T-helper 22 cell (primary cell): ENCODE measurements around the gene LTBP3.

Experiments used
- DNase-seq: peaks from one replicate; pipeline ENCODE4 v3.0.0-alpha.2; 2020; ENCODE audit warnings: low read depth

LTBP3 gene

DNA sequence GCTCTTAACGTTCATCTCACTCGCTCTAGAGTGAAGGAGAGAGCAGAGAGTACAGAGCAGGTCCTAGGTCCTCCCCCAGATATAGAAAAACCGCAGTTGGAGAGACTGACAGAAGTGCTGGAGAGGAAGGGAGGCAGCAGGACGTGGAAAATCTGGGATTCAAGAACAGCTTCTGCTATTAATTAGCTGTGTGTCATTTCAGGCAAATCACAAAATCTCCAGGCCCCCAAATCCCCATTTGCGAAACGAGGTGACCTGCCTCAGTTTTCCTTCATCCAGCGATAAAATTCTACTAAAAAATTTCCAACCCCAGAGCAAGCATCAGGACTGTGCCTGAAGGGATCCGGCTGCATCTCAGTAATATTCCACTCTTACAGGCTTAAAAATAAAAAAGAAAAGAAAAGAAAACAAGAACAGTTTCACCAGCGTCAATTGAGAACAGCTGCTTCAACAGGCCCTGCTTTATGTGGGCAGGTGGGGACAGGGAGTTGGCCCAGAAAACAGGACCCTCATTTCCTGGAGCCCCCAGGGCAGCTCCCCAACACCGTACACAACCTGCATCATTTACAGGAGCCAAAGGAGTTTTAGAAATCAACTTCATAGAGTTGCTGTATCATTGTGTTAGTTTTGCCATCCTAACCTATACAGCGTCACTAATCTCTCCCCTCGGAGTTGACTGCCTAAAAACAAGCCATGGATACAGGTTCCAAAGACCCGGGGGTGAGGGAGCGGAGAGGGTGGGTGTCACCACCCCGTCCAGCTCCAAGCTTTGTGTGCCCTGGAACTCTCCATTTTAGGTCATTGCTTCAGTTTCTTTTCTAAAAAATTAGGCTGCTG is 61.6 kb downstream of the LTBP3 start:
- DNase-seq: no peak

DNA sequence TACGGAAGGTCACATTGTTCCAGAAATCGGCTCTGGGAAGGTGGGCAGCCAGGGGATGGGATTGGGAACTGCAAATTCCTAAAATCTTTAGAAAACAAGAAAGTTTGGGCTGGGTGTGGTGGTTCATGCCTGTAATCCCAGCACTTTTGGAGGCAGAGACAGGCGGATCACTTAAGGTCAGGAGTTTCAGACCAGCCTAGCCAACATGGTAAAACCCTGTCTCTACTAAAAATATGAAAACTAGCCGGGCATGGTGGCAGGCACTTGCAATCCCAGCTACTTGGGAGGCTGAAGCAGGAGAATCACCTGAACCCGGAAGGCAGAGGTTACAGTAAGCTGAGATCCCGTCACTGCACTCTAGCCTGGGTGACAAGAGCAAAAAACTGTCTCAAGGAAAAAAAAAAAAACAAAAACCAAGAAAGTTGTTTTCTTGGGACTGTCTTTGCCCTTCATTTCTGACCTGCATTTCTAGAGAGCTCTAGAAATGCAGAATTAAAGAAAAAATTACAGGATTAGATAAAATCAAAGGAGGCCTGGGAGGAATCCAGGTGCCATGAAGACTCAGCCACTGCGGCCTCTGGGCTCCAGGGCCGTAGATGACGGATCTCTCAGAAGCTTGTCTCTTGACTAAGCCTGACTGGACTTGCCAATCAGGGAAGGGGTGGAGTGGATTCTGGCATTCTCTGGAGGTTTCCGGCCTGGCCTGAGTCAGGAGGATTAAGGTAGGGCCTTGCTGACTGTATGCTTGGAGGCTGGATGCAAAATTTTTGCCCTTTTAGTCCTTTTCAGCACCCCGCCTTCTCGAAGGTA is 64.6 kb downstream of the LTBP3 start:
- DNase-seq: no peak

DNA sequence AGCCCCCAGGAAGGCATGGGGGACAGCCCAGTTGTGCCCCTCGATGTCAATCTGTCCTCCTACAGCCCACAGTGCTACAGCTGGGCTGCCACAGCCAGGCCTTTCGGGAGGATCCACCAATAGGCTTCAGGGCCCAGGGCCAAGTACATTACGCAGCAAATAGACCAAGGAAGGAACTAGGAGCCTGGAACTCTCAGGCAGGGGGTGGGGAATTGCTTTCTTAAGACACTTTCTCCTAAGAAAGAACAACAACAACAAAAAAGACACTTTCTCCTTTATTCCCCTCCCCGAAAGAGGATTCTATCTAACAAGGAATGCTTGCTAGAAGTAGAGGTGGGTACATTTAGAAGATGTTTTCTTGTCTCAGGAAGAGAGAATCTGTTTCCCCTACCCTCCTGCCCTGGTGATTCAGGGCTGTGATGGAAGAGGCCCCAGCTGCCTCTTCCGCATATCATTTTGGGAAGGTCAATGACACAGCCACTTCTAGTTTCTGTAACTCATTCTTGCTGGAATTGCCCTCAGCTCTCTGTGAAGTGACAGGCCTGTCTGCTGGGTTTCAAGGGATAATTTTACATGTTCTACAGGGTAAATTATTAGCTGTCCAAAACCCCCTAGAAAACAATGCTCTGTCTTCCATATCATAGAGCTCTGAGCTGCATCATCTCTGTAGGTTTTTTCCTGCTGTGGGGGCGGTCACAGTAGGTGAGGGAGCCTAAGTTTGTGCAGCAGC is 65.4 kb downstream of the LTBP3 start:
- no peak for DNase-seq

DNA sequence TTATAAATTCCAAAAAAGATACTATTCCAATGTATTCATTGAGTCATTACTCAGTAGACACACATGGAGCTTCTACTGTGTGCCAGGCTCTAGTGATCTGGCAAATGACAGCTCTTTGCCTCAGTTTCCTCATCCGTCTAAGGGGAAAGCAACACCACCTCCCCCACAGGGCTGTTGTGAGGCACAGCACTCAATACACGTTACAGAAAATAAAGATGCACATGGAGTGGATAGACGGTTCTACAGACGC is 65.8 kb downstream of the LTBP3 start:
- no peak for DNase-seq

DNA sequence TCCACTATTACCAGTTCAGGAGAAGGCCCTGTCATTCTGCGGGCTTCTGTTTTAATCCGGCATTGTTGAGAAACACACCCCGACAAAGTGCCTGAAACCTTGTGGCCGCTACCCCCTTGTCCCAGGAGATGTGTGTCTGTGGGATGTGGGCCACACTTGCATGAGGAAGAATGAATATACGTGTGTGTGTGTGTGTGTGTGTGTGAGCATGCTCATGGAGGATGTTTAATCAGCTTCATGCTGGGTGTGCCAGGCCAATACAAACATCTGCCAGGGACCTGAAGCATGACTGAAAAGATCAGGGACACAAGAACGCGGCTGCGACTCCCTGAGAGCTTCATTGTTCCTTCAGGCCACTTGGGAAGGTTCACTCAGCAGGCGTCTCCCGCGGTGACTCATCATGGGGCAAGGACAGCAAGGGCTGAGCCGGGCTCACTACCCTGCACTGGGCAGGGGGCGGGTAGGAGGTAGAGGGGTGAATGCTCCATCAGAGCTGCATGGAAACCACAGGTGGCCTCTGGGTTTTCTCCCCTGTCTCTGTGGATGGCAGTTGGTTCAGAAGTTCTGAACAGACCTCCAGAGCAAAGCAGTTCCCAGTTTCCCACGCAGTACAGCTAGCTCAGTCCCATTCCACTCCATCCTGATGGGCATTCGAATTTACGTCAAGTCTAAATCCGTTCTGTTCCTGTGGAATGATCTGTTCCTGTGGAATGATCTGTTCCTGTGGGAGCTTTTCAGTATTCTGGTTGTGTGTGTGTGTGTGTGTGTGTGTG is 66.4 kb downstream of the LTBP3 start:
- no peak for DNase-seq

DNA sequence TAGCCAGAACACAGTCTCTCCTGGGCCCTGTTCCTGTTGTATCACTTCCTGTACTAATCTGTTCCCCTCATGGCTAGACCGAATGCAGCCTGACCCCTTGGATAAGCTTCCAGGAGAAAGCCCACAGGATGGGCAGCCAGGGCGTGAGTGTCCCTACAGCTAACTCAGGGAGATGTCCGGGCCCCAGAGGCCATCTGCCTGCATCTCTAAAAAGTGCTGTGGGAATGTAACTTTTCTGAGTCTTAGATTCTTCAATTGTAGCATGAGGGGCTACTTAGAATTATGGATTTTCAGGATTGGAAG is 67.0 kb downstream of the LTBP3 start:
- no peak for DNase-seq

DNA sequence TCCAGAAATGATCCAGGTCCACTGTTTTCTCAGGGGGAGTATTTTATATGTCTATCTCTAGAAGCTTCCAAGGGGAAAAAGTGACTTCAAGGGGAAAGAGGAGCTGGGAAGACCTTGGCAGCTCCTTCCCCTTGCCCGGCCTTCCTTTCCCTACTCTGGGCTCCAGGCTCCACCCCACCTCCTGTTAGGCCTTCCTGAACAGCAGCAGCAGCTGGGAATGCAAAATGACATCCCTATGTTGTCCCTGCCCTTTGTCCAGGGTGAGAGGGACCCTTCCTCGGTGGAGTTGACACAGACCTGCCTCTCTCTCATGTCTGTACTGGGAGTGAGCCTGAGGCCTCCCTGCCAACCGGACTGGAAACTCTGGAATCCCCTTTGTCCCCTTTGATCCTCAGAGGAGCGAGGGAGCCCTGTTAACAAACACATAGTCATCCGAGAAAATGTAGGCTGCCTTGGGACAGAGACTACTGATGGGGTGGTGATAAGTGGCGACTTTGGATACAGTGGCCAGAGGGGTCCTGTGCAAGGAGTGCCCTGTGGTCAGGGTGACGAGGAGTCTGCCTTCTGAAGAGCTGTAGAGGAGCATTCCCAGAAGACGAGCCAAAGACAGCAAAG is 68.3 kb downstream of the LTBP3 start:
- DNase-seq: no peak

DNA sequence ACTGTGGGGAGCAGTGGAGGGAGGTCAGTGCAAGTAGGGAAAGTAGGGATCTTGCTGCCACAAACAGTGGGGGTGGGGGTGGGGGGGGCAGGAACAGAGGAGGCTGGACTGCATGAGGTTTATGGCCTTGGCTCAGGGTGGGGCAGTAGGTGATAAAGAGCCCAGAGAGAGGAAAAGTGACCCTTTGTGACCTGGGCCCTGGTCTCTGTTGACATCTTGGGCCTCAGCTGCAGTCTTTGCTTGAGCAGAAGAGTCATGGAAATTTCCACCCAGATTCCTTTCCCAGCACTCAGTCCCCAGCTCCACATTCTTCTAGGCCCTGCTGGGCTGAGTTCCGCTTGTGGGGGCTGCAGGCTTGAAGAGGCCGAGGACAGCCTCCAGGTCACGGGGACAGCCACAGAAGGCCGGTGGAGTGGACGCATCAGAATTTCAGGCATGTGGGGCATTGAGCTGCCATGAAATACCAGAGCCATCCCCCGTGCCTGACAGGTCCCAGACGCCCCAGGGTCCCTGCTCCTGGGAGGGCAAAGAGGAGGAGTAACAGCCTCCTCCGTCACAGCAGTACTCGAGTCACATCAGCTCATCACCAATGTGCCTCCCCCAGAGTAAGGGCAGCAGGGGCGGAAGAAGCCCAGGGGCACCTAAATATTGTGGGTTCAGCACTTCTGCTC is 69.0 kb downstream of the LTBP3 start:
- DNase-seq: no peak
